IMR-90 (cell line): Measurements from ENCODE around the gene TAAR8. TPM values are rescaled to one million over a fixed set of nuclear protein-coding genes. Genes with fewer than 3 reads are reported as not detected.

ENCODE experiments used
- ATAC-seq: fragments of 200-7000 bp; cut with Tn5 transposase; 2 replicates; pipeline ENCODE4 v1.9.1; 2020; ENCODE audit warnings: low read depth, mild to moderate bottlenecking, moderate library complexity
- BruUV-seq: library from RNA; stranded (reverse); fragments of 400-500 nt; replicated peaks from 2 replicates; lab custom pipeline; 2021; lab: Mats Ljungman, UMichigan
- CTCF ChIA-PET: fragments of 300-600 bp; formaldehyde crosslinking; extraction: SDS; loops from one replicate; lab custom pipeline; 2021; ENCODE audit warnings: antibody characterized with exemption; lab: Yijun Ruan, JAX
- POLR2A ChIA-PET: fragments of 300-600 bp; sonication (Branson Sonifier 250); formaldehyde crosslinking; loops from one replicate; lab custom pipeline; 2022; ENCODE audit warnings: antibody characterized with exemption; ENCODE audit not compliant: unreplicated experiment; lab: Charles Lee
- DNase-seq: peaks from one replicate; pipeline ENCODE4 v3.0.0; 2013
- H2AFZ ChIP-seq: replicated peaks from 2 replicates; pipeline ENCODE3; 2013; ENCODE audit warnings: low read length, mild to moderate bottlenecking; ENCODE audit not compliant: poor library complexity
- H2AK5ac ChIP-seq: 2 replicates; pipeline ENCODE4 v1.6.1; 2013; ENCODE audit warnings: low read depth, low read length, inconsistent platforms
- H2AK9ac ChIP-seq: replicated peaks from 2 replicates; pipeline ENCODE3; 2013; ENCODE audit warnings: mild to moderate bottlenecking, low read depth, low read length, moderate library complexity; ENCODE audit not compliant: poor library complexity
- H2BK120ac ChIP-seq: 2 replicates; pipeline ENCODE4 v1.6.1; 2013; ENCODE audit warnings: low read depth, low read length, inconsistent platforms
- H2BK15ac ChIP-seq: 3 replicates; pipeline ENCODE4 v1.6.1; 2013; ENCODE audit warnings: low read depth, low read length, inconsistent platforms
- H2BK20ac ChIP-seq: 2 replicates; pipeline ENCODE4 v1.6.1; 2013; ENCODE audit warnings: low read depth, mild to moderate bottlenecking, inconsistent platforms, low read length, moderate library complexity
- H2BK5ac ChIP-seq: 2 replicates; pipeline ENCODE4 v1.6.1; 2013; ENCODE audit warnings: mild to moderate bottlenecking, low read depth, low read length, inconsistent platforms; ENCODE audit not compliant: poor library complexity, severe bottlenecking
- H3K14ac ChIP-seq: replicated peaks from 2 replicates; pipeline ENCODE4 v1.6.1; 2013; ENCODE audit warnings: low read depth, low read length, inconsistent platforms
- H3K18ac ChIP-seq: 2 replicates; pipeline ENCODE4 v1.6.1; 2013; ENCODE audit warnings: low read depth, low read length, control low read depth
- H3K23ac ChIP-seq: 2 replicates; pipeline ENCODE4 v1.6.1; 2013; ENCODE audit warnings: low read depth, low read length, inconsistent platforms
- H3K27ac ChIP-seq: 2 replicates; pipeline ENCODE4 v1.5.1; 2013; ENCODE audit warnings: mild to moderate bottlenecking, control low read depth, low read length; ENCODE audit not compliant: insufficient read depth
- H3K27me3 ChIP-seq: 2 replicates; pipeline ENCODE4 v1.6.1; 2013; ENCODE audit warnings: low read length; ENCODE audit not compliant: control insufficient read depth, insufficient read depth
- H3K36me3 ChIP-seq: 2 replicates; pipeline ENCODE4 v1.6.1; 2013; ENCODE audit warnings: low read length, mixed read lengths; ENCODE audit not compliant: control insufficient read depth, insufficient read depth
- H3K4ac ChIP-seq: 2 replicates; pipeline ENCODE4 v1.6.1; 2013; ENCODE audit warnings: low read depth, low read length, inconsistent platforms
- H3K4me1 ChIP-seq: 2 replicates; pipeline ENCODE4 v1.6.1; 2013; ENCODE audit warnings: low read length, mixed read lengths; ENCODE audit not compliant: control insufficient read depth, insufficient read depth
- H3K4me2 ChIP-seq: 2 replicates; pipeline ENCODE4 v1.6.1; 2013; ENCODE audit warnings: low read depth, mild to moderate bottlenecking, control low read depth, low read length, moderate library complexity
- H3K4me3 ChIP-seq: 2 replicates; pipeline ENCODE4 v1.5.1; 2013; ENCODE audit warnings: low read depth, mild to moderate bottlenecking, control low read depth, low read length, moderate library complexity; ENCODE audit not compliant: insufficient read depth
- H3K56ac ChIP-seq: 2 replicates; pipeline ENCODE4 v1.6.1; 2013; ENCODE audit warnings: low read length, inconsistent platforms; ENCODE audit not compliant: insufficient read depth; ENCODE audit errors: extremely low read depth
- H3K79me1 ChIP-seq, 2 experiments: 2 replicates each; pipeline ENCODE4 v1.6.1; 2013; ENCODE audit warnings: low read length in 2 of 2, inconsistent platforms in 1 of 2, low read depth in 1 of 2
- H3K9ac ChIP-seq: 2 replicates; pipeline ENCODE4 v1.6.1; 2013; ENCODE audit warnings: low read depth, low read length, control low read depth
- H3K9me1 ChIP-seq: 2 replicates; pipeline ENCODE4 v1.6.1; 2013; ENCODE audit warnings: low read length, inconsistent platforms; ENCODE audit not compliant: insufficient read depth
- H3K9me3 ChIP-seq: 2 replicates; pipeline ENCODE4 v1.6.1; 2013; ENCODE audit warnings: low read length; ENCODE audit not compliant: control insufficient read depth, insufficient read depth
- H4K20me1 ChIP-seq: 2 replicates; pipeline ENCODE4 v1.6.1; 2013; ENCODE audit warnings: low read length, inconsistent platforms; ENCODE audit not compliant: insufficient read depth
- H4K5ac ChIP-seq: 2 replicates; pipeline ENCODE4 v1.6.1; 2013; ENCODE audit warnings: mild to moderate bottlenecking, low read depth, low read length, control low read depth
- H4K8ac ChIP-seq, 2 experiments: 2 replicates each; pipeline ENCODE4 v1.6.1; 2013; ENCODE audit warnings: low read depth in 2 of 2, low read length in 2 of 2, control low read depth in 1 of 2, inconsistent platforms in 1 of 2
- H4K91ac ChIP-seq: 2 replicates; pipeline ENCODE4 v1.6.1; 2013; ENCODE audit warnings: low read depth, low read length, inconsistent platforms; ENCODE audit not compliant: insufficient read depth
- BHLHE40 ChIP-seq: fragments of 150-350 bp; IDR thresholded peaks from 2 replicates; pipeline ENCODE4 v1.6.1; 2016; ENCODE audit warnings: mild to moderate bottlenecking, low read depth, low read length
- CEBPB ChIP-seq: IDR thresholded peaks from 2 replicates; pipeline ENCODE4 v1.6.1; 2012; ENCODE audit warnings: low read depth, low read length, improper control_type of control experiment
- CHD1 ChIP-seq: IDR thresholded peaks from 2 replicates; pipeline ENCODE4 v1.6.1; 2012; ENCODE audit warnings: low read depth, low read length, improper control_type of control experiment
- FOS ChIP-seq: fragments of 150-350 bp; IDR thresholded peaks from 2 replicates; pipeline ENCODE4 v1.6.1; 2016; ENCODE audit warnings: low read depth, low read length
- MAFK ChIP-seq: IDR thresholded peaks from 2 replicates; pipeline ENCODE4 v1.6.1; 2012; ENCODE audit warnings: low read depth, low read length, improper control_type of control experiment
- MXI1 ChIP-seq: IDR thresholded peaks from 2 replicates; pipeline ENCODE4 v1.6.1; 2012; ENCODE audit warnings: low read depth, mild to moderate bottlenecking, low read length, moderate library complexity, borderline replicate concordance
- NFE2L2 ChIP-seq: fragments of 150-350 bp; IDR thresholded peaks from 2 replicates; pipeline ENCODE4 v1.6.1; 2016; ENCODE audit warnings: low read depth, mild to moderate bottlenecking, low read length
- RAD21 ChIP-seq: IDR thresholded peaks from 2 replicates; pipeline ENCODE4 v1.6.1; 2012; ENCODE audit warnings: low read length, improper control_type of control experiment
- RCOR1 ChIP-seq: IDR thresholded peaks from 2 replicates; pipeline ENCODE4 v1.6.1; 2012; ENCODE audit warnings: mild to moderate bottlenecking, low read length, improper control_type of control experiment; ENCODE audit not compliant: insufficient replicate concordance
- SMC3 ChIP-seq: fragments of 150-350 bp; IDR thresholded peaks from 2 replicates; pipeline ENCODE4 v1.6.1; 2016; ENCODE audit warnings: low read depth, mild to moderate bottlenecking, antibody characterized with exemption, low read length, moderate library complexity
- WGBS, 2 experiments: methylation state at CpG; one replicate each; pipeline versions ENCODE4 v1.1.5 to v1.1.7; 2013; ENCODE audit warnings: missing lambda C conversion rate in 2 of 2; ENCODE audit not compliant: insufficient read length in 1 of 2; ENCODE audit errors: extremely low coverage in 2 of 2; 5-methylcytosine and 5-hydroxymethylcytosine counted together
- dilution Hi-C: fragments of 300-500 bp; cut with HindIII; formaldehyde crosslinking; loops from one replicate; pipeline ENCODE4 v1.14.3; 2018; ENCODE audit warnings: low sequenced_read_pairs; ENCODE audit not compliant: unreplicated experiment
- in situ Hi-C: fragments of 300-500 bp; cut with MboI; formaldehyde crosslinking; loops from 3 replicates; pipeline ENCODE4 v1.14.3; 2019; ENCODE audit warnings: low sequenced_read_pairs, inconsistent platforms, mixed read lengths
- intact Hi-C: fragments of 100-400 bp; cut with micrococcal nuclease; formaldehyde crosslinking; loops from 2 replicates; pipeline ENCODE4 v1.10.0; 2022
- polyA plus RNA-seq, 3 experiments: library from polyadenylated mRNA; depleted of rRNA; stranded (reverse); fragments of >200 nt; gene quantifications; 2 replicates each; pipeline ENCODE4 v1.2.3, GENCODE V29; 2012; ENCODE audit warnings: low replicate concordance in 1 of 3
- total RNA-seq: library from RNA; depleted of rRNA; stranded (reverse); fragments of >200 nt; gene quantifications from 2 replicates; pipeline ENCODE4 v1.2.3, GENCODE V29; 2012
- TF ChIP-seq, protein P1 (sequence below): conservative IDR thresholded peaks from 2 replicates; pipeline ENCODE4 v1.5.1; 2012; ENCODE audit warnings: mild to moderate bottlenecking, low read depth, low read length, improper control_type of control experiment
- TF ChIP-seq, protein P2 (sequence below): fragments of 150-350 bp; IDR thresholded peaks from 2 replicates; pipeline ENCODE4 v1.6.1; 2017; ENCODE audit warnings: mild to moderate bottlenecking, antibody characterized with exemption, low read length, low read depth
- TF ChIP-seq, protein P3 (sequence below): fragments of 150-350 bp; IDR thresholded peaks from 2 replicates; pipeline ENCODE4 v1.6.1; 2016; ENCODE audit warnings: low read depth, mild to moderate bottlenecking, low read length, moderate library complexity, borderline replicate concordance

The TAAR8 gene
- total and polyA plus RNA-seq, 2 of the 4 experiments (the other 2 are of a cell fraction): not detected

DNA sequence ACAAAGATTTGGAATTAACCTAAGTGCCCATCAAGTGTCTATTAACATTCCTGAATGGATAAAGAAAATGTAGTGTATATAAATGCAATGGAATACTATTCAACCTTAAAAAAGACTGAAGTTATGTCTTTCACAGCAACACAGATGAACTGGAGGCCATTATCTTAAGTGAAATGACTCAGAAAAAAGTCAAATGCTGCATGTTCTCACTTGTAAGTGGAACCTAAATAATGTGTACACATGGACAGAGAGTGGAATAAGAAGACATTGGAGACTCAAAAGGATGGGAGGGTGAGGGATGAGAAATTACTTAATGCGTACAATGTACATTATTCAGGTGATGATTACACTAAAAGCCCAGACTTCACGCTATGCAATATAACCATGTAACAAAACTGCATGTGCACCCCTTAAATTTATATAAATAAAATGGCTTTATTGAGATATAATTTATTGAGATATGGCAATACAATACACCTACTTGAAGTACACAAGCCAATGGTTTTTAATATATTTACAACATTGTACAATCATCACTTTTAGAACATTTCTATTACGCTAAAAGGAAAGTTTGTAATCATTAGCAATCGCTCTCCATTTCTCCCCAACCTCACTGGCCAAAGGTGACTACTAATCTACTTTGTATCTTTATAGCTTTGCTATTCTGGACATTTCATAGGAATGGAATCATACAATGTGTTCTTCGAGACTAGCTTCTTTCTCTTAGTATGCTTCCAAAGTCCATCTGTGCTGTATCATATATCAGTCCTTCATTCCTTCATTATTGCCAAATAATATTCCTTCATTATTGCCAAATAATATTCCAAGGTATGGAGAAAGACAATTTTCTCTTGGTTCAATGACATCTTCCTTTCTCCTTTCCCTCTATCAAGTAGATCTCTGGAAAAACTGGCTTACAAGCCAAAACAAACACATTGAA lies 45.3 kb upstream of the TAAR8 start:
- no TSS peak for BruUV-seq

More for the DNA sequence above, 45.3 kb upstream of the TAAR8 start:
- H3K4ac ChIP-seq: no peak overlapping the region
- H3K9ac ChIP-seq: no peak overlapping the region
- no peak overlapping the region for H2AFZ ChIP-seq
- H3K14ac ChIP-seq: no peak overlapping the region
- no peak overlapping the region for H3K56ac ChIP-seq
- peaks cover 6% of the 10 kb centered on the region for H3K4me1 ChIP-seq
- H3K36me3 ChIP-seq: peaks cover 2% of the 10 kb centered on the region; the same call in 1 of the 2 replicates
- no peak overlapping the region for H3K4me2 ChIP-seq
- TF ChIP-seq RCOR1 (no peak), SMC3 (no peak), NFE2L2 (no peak), FOS (no peak), RAD21 (no peak), CHD1 (no peak), MXI1 (no peak), MAFK (no peak), BHLHE40 (no peak), CEBPB (no peak)
- TF ChIP-seq, protein P1, sequence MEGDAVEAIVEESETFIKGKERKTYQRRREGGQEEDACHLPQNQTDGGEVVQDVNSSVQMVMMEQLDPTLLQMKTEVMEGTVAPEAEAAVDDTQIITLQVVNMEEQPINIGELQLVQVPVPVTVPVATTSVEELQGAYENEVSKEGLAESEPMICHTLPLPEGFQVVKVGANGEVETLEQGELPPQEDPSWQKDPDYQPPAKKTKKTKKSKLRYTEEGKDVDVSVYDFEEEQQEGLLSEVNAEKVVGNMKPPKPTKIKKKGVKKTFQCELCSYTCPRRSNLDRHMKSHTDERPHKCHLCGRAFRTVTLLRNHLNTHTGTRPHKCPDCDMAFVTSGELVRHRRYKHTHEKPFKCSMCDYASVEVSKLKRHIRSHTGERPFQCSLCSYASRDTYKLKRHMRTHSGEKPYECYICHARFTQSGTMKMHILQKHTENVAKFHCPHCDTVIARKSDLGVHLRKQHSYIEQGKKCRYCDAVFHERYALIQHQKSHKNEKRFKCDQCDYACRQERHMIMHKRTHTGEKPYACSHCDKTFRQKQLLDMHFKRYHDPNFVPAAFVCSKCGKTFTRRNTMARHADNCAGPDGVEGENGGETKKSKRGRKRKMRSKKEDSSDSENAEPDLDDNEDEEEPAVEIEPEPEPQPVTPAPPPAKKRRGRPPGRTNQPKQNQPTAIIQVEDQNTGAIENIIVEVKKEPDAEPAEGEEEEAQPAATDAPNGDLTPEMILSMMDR: no peak
- TF ChIP-seq, protein P2, sequence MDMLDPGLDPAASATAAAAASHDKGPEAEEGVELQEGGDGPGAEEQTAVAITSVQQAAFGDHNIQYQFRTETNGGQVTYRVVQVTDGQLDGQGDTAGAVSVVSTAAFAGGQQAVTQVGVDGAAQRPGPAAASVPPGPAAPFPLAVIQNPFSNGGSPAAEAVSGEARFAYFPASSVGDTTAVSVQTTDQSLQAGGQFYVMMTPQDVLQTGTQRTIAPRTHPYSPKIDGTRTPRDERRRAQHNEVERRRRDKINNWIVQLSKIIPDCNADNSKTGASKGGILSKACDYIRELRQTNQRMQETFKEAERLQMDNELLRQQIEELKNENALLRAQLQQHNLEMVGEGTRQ: no peak
- TF ChIP-seq, protein P3, sequence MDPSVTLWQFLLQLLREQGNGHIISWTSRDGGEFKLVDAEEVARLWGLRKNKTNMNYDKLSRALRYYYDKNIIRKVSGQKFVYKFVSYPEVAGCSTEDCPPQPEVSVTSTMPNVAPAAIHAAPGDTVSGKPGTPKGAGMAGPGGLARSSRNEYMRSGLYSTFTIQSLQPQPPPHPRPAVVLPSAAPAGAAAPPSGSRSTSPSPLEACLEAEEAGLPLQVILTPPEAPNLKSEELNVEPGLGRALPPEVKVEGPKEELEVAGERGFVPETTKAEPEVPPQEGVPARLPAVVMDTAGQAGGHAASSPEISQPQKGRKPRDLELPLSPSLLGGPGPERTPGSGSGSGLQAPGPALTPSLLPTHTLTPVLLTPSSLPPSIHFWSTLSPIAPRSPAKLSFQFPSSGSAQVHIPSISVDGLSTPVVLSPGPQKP: no peak
- no peaks in the 10 kb centered on the region for H3K27me3 ChIP-seq
- ATAC-seq: no peak
- H3K4me3 ChIP-seq: no peak overlapping the region
- H3K23ac ChIP-seq: no peak overlapping the region
- H3K9me1 ChIP-seq: peaks cover 9% of the 10 kb centered on the region; the same call in 1 of the 2 replicates
- no peak for DNase-seq
- intact Hi-C loops (no loop called here), dilution Hi-C loops (no loop called here), in situ Hi-C loops (no loop called here)
- H2AK9ac ChIP-seq: no peak overlapping the region
- ChIA-PET CTCF (no interaction called here), POLR2A (no interaction called here)
- no peak overlapping the region for H4K8ac ChIP-seq
- peaks cover 48 to 64% of the 10 kb centered on the region in 2 experiments for H3K79me1 ChIP-seq
- no peak overlapping the region for H3K27ac ChIP-seq
- H2BK120ac ChIP-seq: no peak overlapping the region
- no CpG with 5 or more reads among the region's 5 CpGs for WGBS, 2 experiments
- H2AK5ac ChIP-seq: no peak overlapping the region
- no peak overlapping the region for H4K5ac ChIP-seq
- H4K20me1 ChIP-seq: peaks cover 59% of the 10 kb centered on the region; the same call in 1 of the 2 replicates
- no peak overlapping the region for H2BK15ac ChIP-seq
- no peak overlapping the region for H3K18ac ChIP-seq
- H2BK5ac ChIP-seq: no peak overlapping the region
- H2BK20ac ChIP-seq: no peak overlapping the region
- no peaks in the 10 kb centered on the region for H3K9me3 ChIP-seq
- H4K91ac ChIP-seq: no peak overlapping the region
